Activated CD4-positive, alpha-beta T cell treated with anti-CD3 and anti-CD28 coated beads, Interleukin-2, amount 50 U/mL, for 16 hours (primary cell): ENCODE results near the gene PHYKPL.
A peak's percentile ranks its signal among the peaks of the same experiment; 100 is the strongest.

Source experiments
- DNase-seq: peaks from one replicate; pipeline ENCODE4 v3.0.0-alpha.2; 2020

PHYKPL gene

DNA sequence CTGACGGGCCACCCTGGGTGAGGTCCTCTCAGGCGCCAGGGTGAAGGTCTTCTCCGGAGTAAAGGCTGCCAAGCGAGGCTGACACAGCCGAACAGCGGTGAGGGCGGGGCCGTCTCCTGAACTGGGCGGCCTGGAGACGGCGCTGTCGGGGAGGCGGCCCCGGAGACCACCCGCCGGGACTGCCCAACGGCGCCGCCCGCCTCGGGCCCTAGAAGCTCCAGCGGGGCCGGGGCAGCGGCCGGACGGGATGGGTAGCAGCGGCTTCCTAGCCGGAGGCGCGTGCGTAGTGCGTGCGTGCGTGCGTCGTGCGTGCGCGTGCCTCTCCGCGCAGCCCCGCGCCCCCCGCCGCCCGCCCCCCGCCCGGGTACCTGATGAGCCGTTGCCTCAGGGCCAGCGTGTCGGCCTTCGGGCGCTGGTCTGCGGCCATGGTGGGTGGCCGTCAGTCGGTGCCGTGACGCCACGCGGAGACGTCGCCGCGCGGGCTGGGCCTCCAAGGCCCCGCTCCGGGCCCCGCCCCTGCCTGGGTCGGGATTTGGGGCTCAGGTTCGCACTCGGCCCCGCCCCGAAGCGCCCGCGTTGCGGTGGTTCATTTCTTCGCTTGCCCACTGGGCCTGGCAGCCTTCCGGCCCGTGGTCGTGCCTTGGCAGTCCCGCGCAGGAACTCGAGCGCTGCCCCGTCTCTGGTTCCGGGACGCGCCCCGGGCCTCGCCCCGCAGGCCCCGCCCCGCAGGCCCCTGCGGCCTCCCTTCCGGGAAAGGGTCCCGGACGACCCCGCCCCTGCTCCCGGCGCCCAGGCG lies at the start of gene PHYKPL:
TSS of gene PHYKPL (minus strand) at position 679 of the 796 bp plus-strand sequence. CDS start at position 427, 252 bp downstream.
- DNase-seq = peak; percentile 80

DNA sequence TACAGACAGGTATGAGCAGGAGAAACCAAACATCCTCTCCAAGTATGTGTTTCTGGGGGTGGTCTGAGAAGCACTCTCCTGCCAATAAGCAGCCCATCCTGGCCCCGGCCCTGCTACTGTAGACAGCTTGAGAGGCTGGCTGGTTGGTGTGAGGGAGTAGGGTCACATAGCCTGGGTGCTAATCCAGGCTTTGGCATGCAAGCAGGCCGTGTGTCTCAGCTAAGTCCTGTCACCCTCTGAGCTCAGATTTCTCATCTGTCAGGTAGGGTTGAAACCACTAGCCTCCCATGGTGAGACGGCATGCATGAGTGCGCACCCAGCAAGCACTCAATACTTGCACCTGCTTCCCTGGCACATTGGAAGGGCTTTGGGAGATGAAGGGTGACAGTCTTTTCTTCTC lies 49.8 kb upstream of the PHYKPL start:
- no peak for DNase-seq

DNA sequence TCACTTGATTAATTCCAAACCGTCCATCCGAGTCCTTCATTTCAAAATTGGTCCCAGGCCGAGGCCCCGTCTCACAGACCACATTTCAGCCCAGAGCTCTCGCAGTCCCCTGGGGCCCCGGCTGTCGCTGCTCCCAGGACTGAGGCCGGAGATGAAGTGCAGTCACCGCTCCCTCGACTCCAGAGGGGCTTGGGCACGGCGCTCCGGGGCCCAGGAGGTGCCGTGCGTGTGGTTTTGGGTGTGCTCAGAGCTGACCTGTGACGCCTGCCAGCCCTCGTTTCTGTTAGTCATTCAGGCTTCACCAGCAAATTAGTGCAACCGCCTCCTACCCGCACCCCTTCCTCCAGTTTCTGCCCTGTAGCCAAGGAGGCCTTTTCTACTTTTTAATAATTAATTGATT lies 48.7 kb upstream of the PHYKPL start:
- DNase-seq = no peak

- no peak for DNase-seq
Observed at GRCh38 chr5:178280631-178281030, 48.0 kb upstream of the PHYKPL start.

- peak; percentile 56 for DNase-seq
Observed at GRCh38 chr5:178279723-178280438, 47.3 kb upstream of the PHYKPL start.

GRCh38 chr5:178279026-178279722 lies 46.6 kb upstream of the PHYKPL start:
- DNase-seq = no peak

- DNase-seq = no peak
Observed at GRCh38 chr5:178278358-178279023, 45.9 kb upstream of the PHYKPL start.

DNA sequence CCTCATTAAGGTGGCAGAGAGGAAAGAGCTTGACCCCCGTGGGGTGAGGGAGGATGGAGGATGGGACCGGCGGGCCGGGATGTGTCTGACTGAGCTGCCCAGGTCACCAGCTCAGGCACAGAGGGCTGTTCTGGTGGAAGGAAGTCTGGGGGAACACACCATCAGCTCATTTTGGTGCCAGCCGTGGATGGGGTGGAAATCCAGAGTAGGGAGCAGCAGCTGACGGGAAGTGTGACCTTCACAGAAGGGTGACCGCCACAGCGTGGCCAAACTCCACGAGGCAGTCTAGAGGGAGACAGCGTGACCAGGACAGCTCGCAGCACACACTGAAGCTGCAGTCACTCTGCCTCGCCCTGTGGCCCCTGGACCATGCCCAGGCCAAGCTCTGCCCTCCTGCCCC lies 45.3 kb upstream of the PHYKPL start:
- DNase-seq = no peak

DNA sequence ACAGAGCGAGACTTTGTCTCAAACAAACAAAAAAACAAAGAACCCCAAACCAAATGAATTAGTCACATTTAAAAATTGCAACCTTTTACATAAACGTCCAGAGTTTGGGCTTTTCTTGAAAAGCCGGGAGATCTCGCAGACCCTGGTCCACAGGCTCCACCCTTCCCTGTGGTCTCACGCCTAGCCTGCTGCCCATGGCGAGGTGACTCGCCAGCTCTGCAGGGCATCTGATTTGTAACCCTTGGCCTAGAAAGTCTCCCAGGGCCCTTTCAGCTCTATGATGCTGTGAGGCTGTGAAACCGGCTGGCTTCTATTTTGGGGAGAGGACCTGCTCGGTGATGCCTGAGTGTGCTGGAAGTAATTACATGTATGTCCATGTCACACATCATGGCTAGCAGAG lies 44.7 kb upstream of the PHYKPL start:
- DNase-seq = no peak

- DNase-seq = no peak
Observed at GRCh38 chr5:178274781-178275537, 42.4 kb upstream of the PHYKPL start.

GRCh38 chr5:178273665-178274541 lies 41.3 kb upstream of the PHYKPL start:
- DNase-seq = no peak

GRCh38 chr5:178273041-178273440 lies 40.4 kb upstream of the PHYKPL start:
- DNase-seq = no peak

- no peak for DNase-seq
Observed at GRCh38 chr5:178272591-178272990, 40.0 kb upstream of the PHYKPL start.

DNA sequence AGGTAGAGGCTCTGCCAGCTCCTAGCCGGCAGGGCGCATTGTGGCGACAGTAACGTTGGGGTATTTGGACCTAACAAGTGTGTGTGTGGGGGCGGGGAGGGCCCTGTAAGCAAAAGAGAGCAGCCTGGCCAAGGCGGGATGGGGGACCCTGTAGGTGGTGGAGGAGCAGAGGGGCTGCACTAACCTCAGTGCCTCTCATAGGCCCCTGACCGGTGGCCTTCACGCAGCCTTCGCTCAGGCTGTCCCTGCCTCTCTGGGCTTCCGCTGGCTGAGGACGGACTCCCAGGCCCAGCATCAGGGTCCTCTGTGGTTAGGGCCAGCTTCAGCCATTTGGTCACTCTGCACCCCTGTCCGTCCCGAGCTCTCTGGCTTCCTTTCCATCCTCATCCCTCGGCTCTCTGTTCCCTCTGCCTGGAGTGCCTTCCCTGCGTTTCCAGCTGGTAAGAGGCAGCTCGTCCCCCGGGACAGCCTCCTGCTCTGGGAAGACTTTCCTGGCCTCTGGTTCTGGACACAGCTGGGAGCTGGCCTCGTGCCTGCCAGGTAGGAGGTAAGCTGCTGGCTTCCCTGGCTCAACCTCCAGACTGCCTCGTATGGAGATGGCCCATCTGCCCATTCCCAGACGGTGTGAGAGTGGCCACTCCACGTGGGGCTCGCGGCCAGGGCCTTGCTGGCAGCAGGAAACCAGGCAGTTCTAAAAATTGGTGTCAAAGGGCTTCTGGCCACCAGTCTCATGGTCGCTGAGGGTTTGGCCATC lies 39.3 kb upstream of the PHYKPL start:
- DNase-seq = no peak

- no peak for DNase-seq
Observed at GRCh38 chr5:178271231-178271630, 38.6 kb upstream of the PHYKPL start.

DNA sequence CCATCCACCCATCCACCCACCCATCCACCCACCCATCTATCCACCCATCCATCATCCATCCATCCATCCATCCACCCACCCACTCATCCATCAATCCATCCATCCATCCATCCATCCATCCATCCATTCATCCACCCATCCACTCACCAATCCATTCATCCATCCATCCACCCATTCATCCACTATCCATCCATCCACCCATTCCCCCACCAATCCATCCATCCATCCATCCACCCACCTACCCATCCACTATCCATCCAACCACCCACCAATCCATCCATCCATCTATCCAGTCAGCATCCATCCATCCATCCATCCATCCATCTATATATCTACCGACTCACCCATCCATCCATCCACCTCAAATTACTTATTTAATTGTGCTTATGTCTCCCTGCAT lies 36.9 kb upstream of the PHYKPL start:
- no peak for DNase-seq

DNA sequence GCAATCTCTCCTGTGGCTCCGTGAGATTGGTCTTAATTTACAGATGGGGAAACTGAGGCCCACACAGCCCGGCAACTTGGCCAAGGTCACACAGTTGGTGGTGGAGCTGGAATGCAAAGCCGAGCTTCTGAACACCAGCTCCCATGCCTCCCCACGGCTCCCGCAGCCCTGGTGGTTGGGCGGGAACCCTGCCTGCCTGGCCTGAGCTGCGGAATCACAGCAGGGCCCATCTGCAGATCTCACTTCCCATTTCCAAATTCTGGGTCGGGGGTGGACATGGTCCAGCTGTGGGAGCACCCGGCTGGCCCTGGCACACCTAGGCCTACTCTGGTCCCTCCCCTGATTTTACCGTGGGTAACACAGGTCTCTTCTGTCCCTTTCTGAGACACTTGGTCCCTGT lies 35.3 kb upstream of the PHYKPL start:
- no peak for DNase-seq

DNA sequence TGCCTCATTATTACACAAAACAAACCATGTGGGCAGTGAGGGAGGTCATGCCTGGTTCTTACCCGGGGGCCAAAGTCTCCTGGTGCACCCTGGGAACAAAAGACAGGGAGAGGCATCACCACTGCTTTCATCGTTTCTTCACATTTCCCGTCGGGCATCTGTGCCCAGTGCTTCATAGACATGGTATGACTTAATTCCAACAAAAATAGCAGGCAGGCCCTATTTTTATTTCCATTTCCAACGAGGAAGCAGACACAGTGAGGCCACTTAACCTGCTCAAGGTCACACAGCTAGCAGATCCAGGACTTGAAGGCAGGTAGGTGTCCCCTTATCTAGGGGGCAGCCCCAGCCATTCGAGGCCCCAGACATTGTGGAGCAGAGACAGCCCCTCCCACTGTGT lies 34.6 kb upstream of the PHYKPL start:
- no peak for DNase-seq

- no peak for DNase-seq
Observed at GRCh38 chr5:178266581-178266980, 34.0 kb upstream of the PHYKPL start.

DNA sequence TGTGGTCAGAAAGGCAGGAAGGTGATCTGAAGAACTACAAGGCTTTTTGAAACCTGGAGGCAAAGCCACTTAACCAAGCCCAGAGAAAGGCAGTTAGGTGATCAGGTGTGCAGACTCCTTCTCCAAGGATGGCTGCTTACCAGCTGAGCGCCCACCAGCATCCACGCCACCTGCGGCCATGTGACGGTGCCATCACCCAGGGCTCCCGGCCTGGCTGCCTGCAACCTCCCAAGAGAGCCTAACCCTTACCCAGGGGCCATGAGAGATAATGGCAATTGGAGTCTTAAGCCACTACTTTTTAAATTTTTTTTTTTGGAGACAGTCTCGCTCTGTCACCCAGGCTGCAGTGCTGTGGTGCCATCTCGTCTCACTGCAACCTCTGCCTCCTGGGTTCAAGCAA lies 33.1 kb upstream of the PHYKPL start:
- no peak for DNase-seq

DNA sequence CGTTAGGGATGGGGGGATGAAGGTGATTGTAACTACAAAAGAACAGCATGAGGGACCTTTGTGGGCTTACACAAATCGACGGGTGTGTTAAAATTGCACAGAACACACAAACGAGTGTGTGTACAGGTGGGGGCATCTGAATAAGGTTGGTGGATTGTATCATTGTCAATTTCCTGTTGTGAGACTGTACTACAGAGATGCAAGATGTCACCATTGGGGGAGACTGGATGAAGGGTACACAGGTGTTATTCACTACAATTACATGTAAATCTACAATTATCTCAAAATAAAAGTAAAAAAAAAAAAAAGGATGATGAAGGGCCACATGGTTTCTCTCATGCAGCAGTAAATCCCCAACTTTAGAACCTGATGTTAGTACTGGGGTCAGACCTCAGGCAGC lies 31.4 kb upstream of the PHYKPL start:
- DNase-seq = no peak
